Stomach (tissue), 4 donors: ENCODE measurements around the gene NELL1.

Source experiments
- CTCF ChIP-seq, 7 experiments: fragments of 450-650 bp in 4 of 7; fragments of 200-600 bp in 3 of 7; sonication (generic) in 3 of 7; IDR thresholded peaks; one replicate each; pipeline ENCODE4 v1.5.1; 2016 to 2019; ENCODE audit warnings: antibody characterized with exemption in 7 of 7, control low read depth in 2 of 7, mild to moderate bottlenecking in 1 of 7
- EP300 ChIP-seq: sonication (generic); formaldehyde crosslinking; IDR thresholded peaks from one replicate; pipeline ENCODE4 v1.6.1; 2017; ENCODE audit warnings: antibody characterized with exemption
- POLR2A ChIP-seq, 4 donors: fragments of 450-650 bp; IDR thresholded peaks; one replicate each; pipeline ENCODE4 v1.6.1; 2016; ENCODE audit warnings: antibody characterized with exemption in 4 of 4, control low read depth in 2 of 4, mild to moderate bottlenecking in 1 of 4, moderate library complexity in 1 of 4
- POLR2AphosphoS5 ChIP-seq, 3 donors: sonication (generic); formaldehyde crosslinking; IDR thresholded peaks; one replicate each; pipeline ENCODE4 v1.6.1; 2016; ENCODE audit warnings: antibody characterized with exemption in 3 of 3

- TF ChIP-seq CTCF (IDR thresholded peaks at IDR 0.05), result no peak
- TF ChIP-seq POLR2A (IDR thresholded peaks at IDR 0.05), result no peak
- no peak for TF ChIP-seq EP300
- TF ChIP-seq POLR2AphosphoS5 (IDR thresholded peaks at IDR 0.05), result no peak
Measured at GRCh38 chr11:20754933-20755332, 85.5 kb downstream of the NELL1 start.
